Endothelial cell of hepatic sinusoid (primary cell): ENCODE results near the gene TMUB2.

Experiments used
- in situ Hi-C: cut with HindIII; loops from 2 replicates; pipeline ENCODE4 v1.10.0; 2017; ENCODE audit warnings: low sequenced_read_pairs

Gene TMUB2

GRCh38 chr17:44200478-44201155 is 13.8 kb downstream of the TMUB2 start:
- in situ Hi-C loops: loop anchor here (5.0 to 25.0 kb wide), 3 partner anchors 112 to 437 kb away; no protein-coding TSS in a partner anchor

GRCh38 chr17:44202756-44203155 is 16.0 kb downstream of the TMUB2 start:
- in situ Hi-C loops: loop anchor here (5.0 to 25.0 kb wide), 3 partner anchors 110 to 435 kb away; no protein-coding TSS in a partner anchor

DNA sequence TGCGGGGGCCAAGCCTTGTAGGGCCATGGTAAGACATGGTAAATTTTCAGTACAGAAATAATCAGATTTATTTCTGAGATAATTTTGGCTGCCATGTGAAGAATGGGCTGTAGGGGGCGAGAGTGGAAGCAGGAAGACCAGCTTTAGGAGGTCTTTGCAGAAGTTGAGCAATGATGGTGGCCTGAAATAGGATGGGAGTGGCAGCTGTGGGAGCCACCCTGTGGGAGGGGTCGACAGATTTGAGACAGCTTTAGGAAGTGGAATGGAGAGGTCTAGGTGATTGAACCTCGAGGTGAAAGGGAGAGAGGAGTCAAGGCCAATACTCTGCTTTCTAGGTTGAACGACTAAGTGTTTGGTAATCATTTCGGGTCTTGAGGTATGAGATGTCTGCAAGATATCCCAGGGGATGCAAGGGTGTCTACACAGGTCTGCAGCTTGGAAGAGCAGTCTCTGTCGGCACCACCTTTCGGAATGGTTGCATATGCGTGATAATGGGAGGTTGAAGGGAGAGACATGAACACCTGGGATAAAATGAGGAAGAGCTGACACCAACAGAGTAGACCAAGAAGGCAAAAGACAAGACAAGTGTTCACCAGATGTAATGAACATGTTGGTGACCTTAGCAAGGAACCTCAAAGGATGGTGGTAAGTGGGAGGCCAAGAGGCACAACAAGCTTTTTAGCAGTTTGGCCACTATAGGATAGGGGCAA is 17.1 kb downstream of the TMUB2 start:
- in situ Hi-C loops: loop anchor here (5.0 to 25.0 kb wide), 3 partner anchors 108 to 433 kb away; no protein-coding TSS in a partner anchor

DNA sequence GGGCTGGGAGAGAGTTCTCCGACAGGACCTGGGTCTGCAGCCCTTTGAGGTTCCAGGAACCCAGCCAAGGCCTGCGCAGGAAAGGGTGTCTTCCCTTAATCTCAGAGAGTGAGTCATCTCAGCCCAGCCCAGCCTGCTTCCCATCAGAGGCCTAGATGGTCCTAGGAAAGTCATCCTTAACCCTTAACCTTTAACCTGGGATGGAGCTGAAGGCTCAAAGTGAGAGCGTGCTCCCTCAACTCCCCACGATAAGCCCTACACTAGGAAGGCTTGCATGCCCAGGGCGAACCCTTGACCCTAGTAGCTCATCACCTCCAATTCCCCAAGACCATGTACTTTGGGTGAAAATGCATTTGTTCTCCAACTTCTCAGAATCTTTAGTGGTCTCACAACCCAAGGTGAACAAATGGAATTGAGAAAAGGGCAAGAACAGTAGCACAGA is 17.7 kb downstream of the TMUB2 start:
- in situ Hi-C loops: loop anchor here (5.0 to 25.0 kb wide), 3 partner anchors 108 to 433 kb away; no protein-coding TSS in a partner anchor

DNA sequence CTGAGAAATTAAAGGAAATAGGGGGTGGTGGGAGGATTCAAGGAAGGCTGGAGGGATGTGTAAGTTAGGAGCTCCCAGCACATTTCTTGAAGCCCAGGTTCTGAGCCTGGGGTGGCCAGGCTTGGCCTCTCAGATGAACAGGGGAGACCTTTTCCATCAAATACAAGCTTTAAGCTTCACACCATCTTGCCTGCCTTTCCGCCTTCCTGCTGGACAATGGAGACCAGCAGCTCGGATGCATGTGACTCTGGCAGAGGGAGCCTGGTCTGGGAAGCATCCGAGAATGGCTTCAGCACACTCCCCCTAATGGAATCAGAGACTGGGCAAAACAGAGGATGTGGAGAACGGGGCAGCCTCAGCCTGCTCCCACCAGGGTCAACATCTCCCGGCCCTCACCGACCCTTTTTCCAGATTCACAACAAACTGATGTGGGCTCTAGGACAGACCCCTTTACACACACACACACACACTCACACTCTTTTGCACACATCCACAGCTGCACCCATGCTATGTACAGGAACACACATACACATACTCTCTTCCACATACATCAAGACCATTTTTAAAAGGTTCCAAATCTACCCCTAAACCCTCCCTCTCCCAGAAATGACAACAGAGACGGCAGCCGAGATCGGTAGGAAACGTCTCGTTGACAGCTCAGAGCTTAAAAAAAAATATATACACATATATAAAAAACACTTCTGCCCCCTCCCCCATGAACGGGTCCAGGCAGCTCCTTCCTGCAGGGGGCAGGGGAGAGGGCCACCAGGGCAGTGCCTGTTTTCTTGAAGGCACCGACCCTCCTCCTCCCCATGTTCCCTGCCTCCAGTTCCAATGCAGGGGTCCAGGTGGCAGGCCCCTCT is 19.4 kb downstream of the TMUB2 start:
- in situ Hi-C loops: loop anchor here (10.0 to 25.0 kb wide), 2 partner anchors 229 to 431 kb away; no protein-coding TSS in a partner anchor

DNA sequence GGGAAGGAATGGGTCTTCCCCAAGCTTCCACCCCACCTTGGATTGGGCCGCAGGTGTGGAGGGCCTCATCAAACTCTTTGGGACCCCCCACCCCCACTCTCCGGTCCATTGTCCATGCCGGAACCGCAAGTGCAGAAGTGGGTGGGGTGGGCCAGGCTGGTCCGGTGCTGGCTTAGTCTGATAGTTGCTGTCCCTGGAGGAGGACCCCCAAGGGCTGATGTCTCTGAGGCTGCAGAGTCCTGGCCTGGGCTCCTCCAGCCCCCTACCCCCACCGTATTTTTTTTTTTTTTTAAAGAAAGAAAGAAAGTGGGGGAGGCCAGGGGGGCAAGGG is 20.0 kb downstream of the TMUB2 start:
- in situ Hi-C loops: loop anchor here (10.0 to 25.0 kb wide), 2 partner anchors 228 to 431 kb away; no protein-coding TSS in a partner anchor

DNA sequence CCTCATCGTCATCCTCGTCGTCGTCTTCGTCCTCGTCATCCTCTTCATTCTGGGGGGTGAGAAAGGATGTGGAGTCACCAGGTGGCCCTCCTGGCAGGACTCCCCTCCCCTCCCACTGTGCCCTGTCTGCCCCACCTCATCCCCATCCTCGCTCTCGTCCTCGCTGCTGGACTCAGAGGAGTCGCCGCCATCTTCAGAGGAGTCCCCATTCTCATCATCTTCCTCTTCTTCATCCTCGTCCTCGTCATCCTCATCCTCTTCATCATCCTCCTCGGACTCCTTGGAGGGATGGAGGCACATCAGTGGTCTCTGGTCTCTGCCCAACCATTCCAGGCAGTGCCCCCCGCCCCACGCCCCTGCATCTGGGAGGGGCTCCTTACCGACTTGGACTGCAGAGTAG is 20.5 kb downstream of the TMUB2 start:
- in situ Hi-C loops: loop anchor here (10.0 to 25.0 kb wide), 2 partner anchors 227 to 430 kb away; no protein-coding TSS in a partner anchor

DNA sequence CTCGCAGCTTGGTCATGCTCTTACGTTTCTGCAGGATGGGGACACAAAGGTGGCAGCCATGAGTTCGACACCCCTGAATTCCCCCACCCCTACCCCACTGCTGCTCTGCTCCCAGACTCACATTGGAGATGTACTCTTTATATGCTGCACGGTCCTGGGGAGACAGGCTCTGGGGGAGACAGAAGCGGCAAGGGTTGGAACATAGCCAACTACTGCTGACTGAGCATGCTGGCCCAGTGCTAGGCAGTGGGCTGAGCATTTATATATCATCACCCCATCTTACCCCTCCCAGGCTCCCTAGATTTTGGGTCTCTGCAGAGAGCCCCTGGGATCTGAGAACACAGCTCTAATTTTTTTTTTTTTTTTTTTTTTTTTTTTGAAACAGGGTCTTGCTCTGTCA is 21.0 kb downstream of the TMUB2 start:
- in situ Hi-C loops: loop anchor here (10.0 to 25.0 kb wide), 2 partner anchors 227 to 430 kb away; no protein-coding TSS in a partner anchor

DNA sequence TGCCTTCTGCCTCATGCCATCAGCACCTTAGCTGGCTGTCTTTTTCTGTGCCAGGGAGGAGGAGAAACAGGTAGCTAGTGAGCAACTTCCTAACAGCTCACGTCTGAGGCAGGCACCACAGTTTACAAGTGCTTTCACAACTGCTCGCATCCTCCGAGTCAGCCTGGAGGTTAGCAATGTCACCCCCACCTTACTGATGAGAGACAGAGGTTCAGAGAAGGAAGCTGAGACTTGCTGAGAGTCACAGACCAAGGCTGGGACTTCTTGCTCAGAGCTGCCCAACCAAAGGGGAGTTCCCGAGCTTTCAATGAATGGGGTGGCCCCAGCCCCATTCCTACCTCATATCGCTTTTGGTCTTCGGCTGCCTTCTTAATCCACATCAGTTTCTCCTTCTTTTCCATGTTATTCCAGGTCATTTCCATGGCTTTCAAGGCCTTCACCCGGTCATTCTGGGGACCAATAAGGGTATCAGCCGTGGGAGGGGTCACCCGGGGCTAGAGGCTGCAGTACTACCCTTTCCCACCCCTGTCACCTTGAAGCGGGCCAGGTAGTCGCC is 23.1 kb downstream of the TMUB2 start:
- in situ Hi-C loops: loop anchor here (10.0 to 25.0 kb wide), 2 partner anchors 225 to 427 kb away; no protein-coding TSS in a partner anchor

DNA sequence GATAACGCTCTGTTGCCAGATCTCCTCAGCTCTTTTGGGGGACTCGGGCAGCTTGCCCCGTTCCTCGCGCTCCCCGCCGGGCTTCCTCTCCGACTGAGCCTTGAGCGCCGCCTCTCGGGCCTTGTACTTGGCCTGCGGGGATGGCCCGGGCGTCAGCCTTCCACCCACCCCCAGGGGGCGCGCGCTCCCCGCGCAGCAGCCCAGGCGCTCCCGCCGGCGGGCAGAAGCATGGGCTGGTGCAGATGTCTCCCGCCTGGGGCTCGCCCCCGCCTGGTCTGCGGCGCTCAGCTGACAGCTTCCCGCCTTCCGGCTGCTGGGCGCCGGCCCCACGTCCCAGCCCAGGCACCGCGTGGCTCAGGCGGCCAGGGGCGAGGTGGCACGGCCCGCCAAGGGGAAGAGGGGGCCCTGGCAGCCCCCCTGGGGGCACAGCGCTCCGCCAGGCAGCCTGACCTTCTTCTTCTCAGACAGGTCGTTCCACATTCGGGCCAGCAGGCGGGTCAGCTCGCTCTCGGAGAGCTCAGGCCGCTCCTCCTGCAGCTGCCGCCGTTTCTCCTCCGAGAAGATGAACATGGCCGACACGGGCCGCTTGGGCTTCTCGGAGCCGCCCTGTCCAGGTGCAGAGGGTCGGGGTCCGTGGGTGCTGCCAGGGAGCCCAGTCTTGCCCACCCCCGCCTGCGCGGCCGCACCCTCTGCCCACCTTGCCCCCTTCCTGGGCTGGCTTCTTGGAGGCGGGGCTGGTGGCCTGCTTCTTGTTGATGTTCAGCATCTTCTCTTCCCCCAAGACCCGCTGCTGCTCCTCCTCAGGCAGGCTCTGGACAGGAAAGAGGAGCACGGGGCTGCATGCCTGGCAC is 23.8 kb downstream of the TMUB2 start:
- in situ Hi-C loops: loop anchor here (25.0 kb wide), 1 partner anchor 427 kb away; no protein-coding TSS in a partner anchor

DNA sequence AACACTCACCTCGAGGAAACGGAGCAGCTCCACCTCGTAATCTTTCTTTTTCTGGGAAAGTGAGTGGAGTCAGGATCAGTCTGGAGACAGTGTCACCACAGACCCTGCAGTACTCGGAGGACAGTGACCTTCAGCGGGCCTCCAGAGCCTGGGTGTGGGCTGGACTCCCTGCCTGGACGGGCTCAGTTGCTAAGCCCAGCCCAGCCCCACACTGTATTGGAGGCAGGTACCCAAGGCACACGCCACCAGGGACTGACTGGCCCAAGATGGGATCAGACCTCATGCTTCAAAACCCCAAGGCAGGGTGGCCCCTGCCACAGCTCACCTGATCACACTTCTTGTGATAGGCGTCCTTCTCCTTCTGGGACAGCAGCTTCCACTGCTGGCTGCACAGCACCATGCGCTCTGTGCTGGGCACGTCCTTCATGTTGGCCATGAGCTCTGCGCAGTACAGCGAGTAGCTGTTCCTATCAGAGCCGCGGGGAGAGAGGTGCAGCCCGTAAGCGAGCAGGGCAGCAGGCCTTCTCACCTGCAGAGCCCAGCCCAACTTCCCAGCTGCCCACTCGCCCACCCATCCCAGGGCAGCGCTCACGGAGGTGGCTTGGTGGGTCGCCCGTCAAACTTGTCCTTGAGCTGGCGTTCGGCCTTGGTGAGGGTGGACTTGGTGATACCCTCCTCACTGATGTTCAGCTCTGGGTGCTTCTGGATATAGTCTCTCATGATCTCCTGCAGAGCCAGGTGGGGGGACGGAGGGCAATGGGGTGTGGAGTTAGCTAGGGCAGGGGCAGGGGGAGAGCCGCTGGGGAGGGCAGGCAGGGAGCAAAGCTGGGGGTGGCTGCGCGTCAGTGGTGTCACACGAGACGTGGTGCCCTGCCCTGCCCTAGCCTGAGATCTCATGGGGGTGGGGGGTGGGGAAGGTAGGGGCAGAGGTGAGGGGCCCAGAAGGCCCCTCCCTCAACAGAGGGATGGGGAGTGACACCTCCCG is 24.8 kb downstream of the TMUB2 start:
- in situ Hi-C loops: loop anchor here (25.0 kb wide), 1 partner anchor 426 kb away; no protein-coding TSS in a partner anchor

DNA sequence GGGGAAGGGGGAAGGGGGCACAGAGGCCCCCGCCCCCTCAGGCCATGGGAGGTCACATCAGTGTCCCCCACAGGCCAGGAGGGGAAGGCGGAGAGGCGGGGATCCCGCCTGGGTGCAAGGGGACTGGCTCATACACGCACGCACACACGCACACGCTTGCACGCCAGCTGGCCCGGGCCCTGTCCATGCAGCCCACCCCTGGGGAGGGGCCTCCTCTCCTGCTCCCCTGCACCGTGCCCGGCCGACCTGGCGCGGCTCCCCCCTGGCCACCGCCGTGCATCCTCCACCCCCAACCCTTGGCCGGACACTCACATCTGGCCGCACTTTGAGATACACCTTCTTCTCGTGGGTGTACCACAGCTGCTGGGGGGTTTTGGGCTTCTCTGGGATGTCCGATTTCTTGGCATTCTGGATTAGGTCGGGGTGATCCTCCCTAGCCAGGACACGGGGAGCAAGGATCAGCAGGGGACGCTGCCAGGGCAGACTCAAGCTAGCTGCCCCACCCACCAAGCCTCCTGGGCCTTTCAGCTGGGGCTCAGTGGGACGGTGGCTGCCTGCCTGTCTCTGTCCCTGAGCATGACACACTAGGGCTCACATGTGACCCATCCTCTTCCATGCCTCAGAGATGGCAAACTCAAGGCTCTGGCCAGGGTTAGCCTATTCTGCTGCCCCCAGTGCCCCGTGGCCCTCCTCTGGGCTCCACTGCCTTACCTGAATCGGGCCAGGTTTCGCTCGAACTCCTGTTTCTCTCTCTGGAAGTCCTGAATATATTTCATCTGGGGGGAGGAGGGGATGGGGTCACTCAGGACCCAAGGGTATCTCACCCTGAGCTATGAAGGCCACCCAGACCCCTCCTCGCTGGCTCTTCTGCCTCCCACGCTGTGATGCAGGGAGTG is 26.0 kb downstream of the TMUB2 start:
- in situ Hi-C loops: loop anchor here (25.0 kb wide), 1 partner anchor 425 kb away; no protein-coding TSS in a partner anchor

DNA sequence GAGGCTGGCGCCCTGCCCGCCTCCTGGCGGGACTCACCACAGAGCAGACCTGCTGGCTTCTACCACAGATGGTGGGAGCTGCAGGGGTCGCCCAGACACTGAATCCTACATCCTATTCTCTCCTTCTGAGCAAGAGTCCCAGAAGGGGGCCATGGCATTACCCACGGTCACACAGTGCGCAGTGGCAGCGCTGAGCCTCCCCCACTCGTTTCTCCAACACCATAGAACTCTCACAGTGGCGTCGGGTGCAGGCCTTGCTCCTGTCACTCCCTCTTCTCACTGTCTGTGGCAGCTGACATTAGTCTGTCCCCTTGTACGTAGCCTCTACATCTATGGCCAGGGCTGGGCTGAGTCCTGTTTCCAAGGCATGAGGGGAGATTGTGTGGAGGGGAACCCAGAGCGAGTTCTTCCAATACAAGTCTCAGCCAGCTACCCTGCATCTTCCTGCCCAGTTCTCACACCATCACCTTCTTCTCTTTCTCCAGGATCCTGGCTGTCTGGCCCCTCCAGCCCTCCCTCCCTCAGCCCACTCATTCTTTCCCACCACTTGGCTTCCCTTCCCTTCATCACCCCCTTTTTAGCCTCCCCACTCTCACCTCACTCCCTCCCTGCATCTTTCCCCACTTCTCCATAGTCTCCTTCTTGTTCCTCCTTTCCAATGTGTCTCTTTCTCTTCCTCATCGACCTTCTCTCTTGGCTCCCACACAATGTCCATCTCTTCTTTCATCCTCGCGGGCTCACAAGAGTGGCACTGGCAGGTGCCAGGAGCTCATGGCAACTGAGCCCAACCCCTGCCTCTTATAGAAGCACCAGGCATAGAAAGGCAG is 26.8 kb downstream of the TMUB2 start:
- in situ Hi-C loops: loop anchor here (25.0 kb wide), 1 partner anchor 424 kb away; no protein-coding TSS in a partner anchor

DNA sequence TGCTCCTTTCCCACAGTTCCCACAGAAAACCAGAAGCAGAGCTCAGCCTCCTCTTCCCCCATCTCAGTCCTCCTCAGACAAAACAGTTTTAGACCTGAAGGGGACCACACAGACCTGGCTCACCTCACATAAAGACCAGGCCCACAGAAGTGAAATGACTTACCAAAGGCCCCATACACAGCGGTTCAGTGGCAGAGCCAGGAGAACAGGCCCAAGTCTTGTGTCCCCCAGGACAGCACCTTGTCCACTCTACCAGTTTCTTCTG is 27.4 kb downstream of the TMUB2 start:
- in situ Hi-C loops: loop anchor here (25.0 kb wide), 1 partner anchor 423 kb away; no protein-coding TSS in a partner anchor

GRCh38 chr17:44214896-44215295 is 28.1 kb downstream of the TMUB2 start:
- in situ Hi-C loops: loop anchor here (25.0 kb wide), 1 partner anchor 422 kb away; no protein-coding TSS in a partner anchor

- in situ Hi-C loops: loop anchor here (25.0 kb wide), 1 partner anchor 421 kb away; no protein-coding TSS in a partner anchor
Observed at GRCh38 chr17:44216173-44216572, 29.4 kb downstream of the TMUB2 start.
